Aorta (tissue), 5 donors: ENCODE data around the gene MAL. TPM values are rescaled to one million over a fixed set of nuclear protein-coding genes. Genes with fewer than 3 reads are reported as not detected.

Source experiments
- ATAC-seq: fragments of 200-7000 bp; cut with Tn5 transposase; one replicate; pipeline ENCODE4 v1.9.1; 2022; ENCODE audit warnings: moderate library complexity; ENCODE audit not compliant: low FRiP score
- DNase-seq, 2 donors: peaks; one replicate each; pipeline ENCODE4 v3.0.0-alpha.2; 2020
- H3K27ac ChIP-seq, 2 donors: one replicate each; pipeline ENCODE4 v1.5.1; 2013; ENCODE audit warnings: low read length in 2 of 2, mild to moderate bottlenecking in 2 of 2, moderate library complexity in 2 of 2, control low read depth in 1 of 2, inconsistent platforms in 1 of 2, low read depth in 1 of 2
- H3K27me3 ChIP-seq, 2 donors: one replicate each; pipeline ENCODE4 v1.6.1; 2013; ENCODE audit warnings: control low read depth in 1 of 2, low read length in 1 of 2, mild to moderate bottlenecking in 1 of 2, moderate library complexity in 1 of 2; ENCODE audit not compliant: insufficient read depth in 2 of 2, control insufficient read depth in 1 of 2
- H3K36me3 ChIP-seq, 2 donors: one replicate each; pipeline ENCODE4 v1.6.1; 2013; ENCODE audit warnings: control low read depth in 1 of 2, low read length in 1 of 2, mild to moderate bottlenecking in 1 of 2; ENCODE audit not compliant: insufficient read depth in 2 of 2, control insufficient read depth in 1 of 2
- H3K4me1 ChIP-seq, 2 donors: one replicate each; pipeline ENCODE4 v1.6.1; 2013; ENCODE audit warnings: low read length in 2 of 2, control low read depth in 1 of 2, mild to moderate bottlenecking in 1 of 2, moderate library complexity in 1 of 2; ENCODE audit not compliant: insufficient read depth in 2 of 2, control insufficient read depth in 1 of 2
- H3K4me3 ChIP-seq, 2 donors: one replicate each; pipeline ENCODE4 v1.5.1; 2013; ENCODE audit warnings: low read length in 2 of 2, control low read depth in 1 of 2, mild to moderate bottlenecking in 1 of 2
- H3K9me3 ChIP-seq: one replicate; pipeline ENCODE4 v1.6.1; 2013; ENCODE audit warnings: mild to moderate bottlenecking, low read length; ENCODE audit not compliant: control insufficient read depth
- WGBS, 2 donors: extraction: QIAGEN DNeasy Blood & Tissue Kit; methylation state at CpG; one replicate each; pipeline ENCODE4 v1.1.7; 2013; 5-methylcytosine and 5-hydroxymethylcytosine counted together
- intact Hi-C, 2 donors: fragments of 100-400 bp; cut with DNase I; formaldehyde crosslinking; loops; one replicate each; pipeline versions ENCODE4 v1.14.2 to v1.15.0; 2022
- polyA plus RNA-seq, 2 donors: library from polyadenylated mRNA; stranded (reverse); fragments of 200-250 nt; gene quantifications; one replicate each; pipeline ENCODE4 v1.2.3, GENCODE V29; 2013
- total RNA-seq, 2 donors: library from RNA; stranded (reverse); fragmentation: NEBNext Ultra II Directional; extraction: Animal tissue kit (Norgen Biotek cat#: 25700); gene quantifications; one replicate each; pipeline ENCODE4 v1.2.1, GENCODE V29; 2021
- donor health status: healthy with polysubstance abuse.
- donor health status: Bipolar disorder and iron deficiency.
- donor health status: DM: no; HTN: no; CAD: no.
- donor health status: DM: no; HTN: no; CAD: no.
- donor health status: DM: yes; HTN: yes; CAD: no.

The MAL gene
- total and polyA plus RNA-seq, 4 donors: 0.49 to 2.0 (median 1.5) TPM

DNA sequence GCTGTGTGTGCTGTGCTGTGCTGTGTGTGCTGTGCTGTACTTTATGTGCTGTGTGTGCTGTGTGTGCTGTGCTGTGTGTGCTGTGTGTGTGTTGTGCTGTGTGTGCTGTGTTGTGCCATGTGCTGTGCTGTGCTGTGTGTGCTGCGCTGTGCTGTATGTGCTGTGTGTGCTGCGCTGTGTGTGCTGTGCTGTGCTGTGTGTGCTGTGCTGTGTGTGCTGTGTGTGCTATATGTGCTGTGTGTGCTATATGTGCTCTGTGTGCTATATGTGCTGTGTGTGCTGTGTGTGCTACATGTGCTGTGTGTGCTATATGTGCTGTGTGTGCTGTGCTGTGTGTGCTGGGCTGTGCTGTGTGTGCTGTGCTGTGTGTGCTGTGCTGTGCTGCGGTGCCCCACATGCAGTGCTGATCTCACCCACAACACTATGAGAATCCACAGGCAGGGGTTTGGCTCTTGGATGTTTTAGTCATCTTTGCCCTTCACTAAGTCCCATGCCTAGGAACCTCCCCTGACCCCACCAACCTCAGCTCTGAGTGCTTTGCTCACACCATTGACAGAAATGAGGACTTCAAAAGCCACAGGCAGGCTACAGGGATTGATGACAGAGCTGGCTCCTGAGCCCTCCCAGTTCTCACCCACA is 30.5 kb upstream of the MAL start:
- DNase-seq: peak in 1 of 2 donors; percentile 28
- Histone ChIP-seq H3K4me3 (no peak overlapping the region), H3K4me1 (no peaks in the 10 kb centered on the region), H3K36me3 (no peaks in the 10 kb centered on the region), H3K9me3 (no peaks in the 10 kb centered on the region), H3K27me3 (peaks cover 0 to 2% of the 10 kb centered on the region in 2 donors), H3K27ac (no peak overlapping the region)
- 95 to 96% methylated on average over 3 of the region's 3 CpGs for WGBS, 2 donors
- intact Hi-C loops: no loop called here
- ATAC-seq: no peak

DNA sequence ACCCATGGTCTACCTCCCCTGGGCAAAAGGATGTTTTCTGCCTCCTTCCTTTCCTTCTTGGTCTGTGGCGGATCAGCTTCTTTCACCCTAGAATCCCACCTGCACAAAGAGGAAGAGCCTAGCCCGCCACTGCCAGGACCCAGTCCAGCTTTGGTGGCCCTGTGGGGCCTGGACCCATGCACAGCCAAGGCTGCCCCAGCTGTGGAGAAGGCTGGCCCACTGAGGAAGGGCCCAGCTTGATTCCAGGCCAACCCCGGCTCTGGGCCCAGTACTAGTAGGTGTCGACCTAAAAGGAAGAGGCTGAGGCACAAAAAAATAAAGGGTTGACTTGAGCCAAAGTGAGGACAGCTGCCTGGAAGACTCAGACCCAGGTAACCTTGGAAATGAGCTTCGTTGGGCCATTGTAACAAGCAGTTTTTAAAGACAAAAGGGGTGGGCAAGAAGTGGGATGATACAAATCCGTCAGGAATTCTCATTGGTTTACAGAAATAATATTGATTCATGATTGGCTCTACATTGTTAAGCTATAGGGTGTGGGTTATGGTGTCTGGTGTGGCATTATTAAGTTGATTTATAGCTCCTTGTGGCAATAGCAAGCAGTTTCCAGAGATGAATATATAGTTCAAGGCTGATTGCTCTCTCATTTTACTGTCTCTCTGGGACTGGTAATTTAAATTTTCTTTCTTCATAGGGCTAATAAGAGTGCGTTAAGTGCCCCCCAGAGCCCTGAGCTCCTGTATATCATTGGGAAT is 29.8 kb upstream of the MAL start:
- H3K9me3 ChIP-seq: no peaks in the 10 kb centered on the region
- no peak overlapping the region for H3K27ac ChIP-seq
- DNase-seq (peak in 1 of 2 donors; percentile 16), ATAC-seq (no peak)
- WGBS, 2 donors: 71% methylated on average over 6 to 7 of the region's 7 CpGs
- H3K4me1 ChIP-seq: no peaks in the 10 kb centered on the region
- H3K4me3 ChIP-seq: no peak overlapping the region
- intact Hi-C loops: no loop called here
- H3K27me3 ChIP-seq: peaks cover 0 to 2% of the 10 kb centered on the region in 2 donors
- H3K36me3 ChIP-seq: no peaks in the 10 kb centered on the region

- Histone ChIP-seq H3K36me3 (no peaks in the 10 kb centered on the region), H3K27ac (no peak overlapping the region), H3K9me3 (no peaks in the 10 kb centered on the region), H3K27me3 (peaks cover 0 to 2% of the 10 kb centered on the region in 2 donors), H3K4me3 (no peak overlapping the region), H3K4me1 (no peaks in the 10 kb centered on the region)
- no peak for ATAC-seq
- 44 to 55% methylated on average over 23 of the region's 23 CpGs for WGBS, 2 donors
- peak in 1 of 2 donors; percentile 47 for DNase-seq
- intact Hi-C loops: no loop called here
These were observed 29.0 kb upstream of the MAL start for GRCh38 chr2:94996305-94997100.

DNA sequence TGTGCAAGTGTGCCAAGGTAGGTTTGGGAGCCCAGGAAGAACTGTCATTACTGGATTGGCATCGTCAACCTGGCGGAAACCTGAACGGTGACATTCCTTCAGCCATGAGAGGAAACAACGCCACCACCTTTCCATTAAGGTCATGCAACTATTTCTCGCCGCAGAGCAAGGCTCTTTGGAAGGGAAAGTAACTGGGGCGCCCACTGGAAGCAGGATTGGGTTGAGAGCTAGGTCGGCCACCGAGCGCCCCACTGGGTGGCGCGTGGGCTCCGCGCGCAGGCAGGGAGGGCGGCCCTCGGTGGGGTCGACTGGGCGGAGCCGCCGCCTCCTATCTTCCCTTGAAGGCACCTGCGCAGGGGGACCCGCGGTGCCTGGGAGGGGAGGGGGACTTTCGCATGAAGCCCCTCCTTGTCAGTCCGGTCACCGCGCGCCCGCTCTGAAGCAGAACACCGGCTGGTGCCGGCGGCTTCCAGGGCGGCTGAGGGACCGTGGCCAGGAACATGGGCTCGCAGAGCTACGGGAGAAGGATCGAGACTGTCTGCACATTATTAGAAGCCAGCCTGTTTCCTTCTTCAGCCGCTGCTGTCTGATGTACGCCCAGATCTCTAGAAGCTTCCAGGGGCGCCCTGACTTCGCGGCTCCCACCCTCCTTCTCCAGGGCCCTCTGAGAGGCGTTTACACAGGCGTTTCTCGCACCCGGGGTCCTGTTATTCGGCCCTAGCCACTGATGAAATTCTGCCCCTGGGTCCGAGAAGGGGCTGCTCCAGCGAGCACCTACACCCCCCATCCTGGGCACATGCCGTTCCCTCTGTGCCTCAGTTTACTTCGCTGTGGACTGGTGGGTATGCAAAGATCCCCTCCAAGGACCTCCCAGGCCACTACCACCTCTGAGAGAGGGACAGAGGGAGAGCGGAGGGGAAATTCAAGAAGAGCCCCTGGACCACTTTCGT is 27.3 kb upstream of the MAL start:
- intact Hi-C loops: no loop called here
- 19 to 20% methylated on average over 46 to 54 of the region's 54 CpGs for WGBS, 2 donors
- Histone ChIP-seq H3K27me3 (peaks cover 0 to 2% of the 10 kb centered on the region in 2 donors), H3K27ac (no peak overlapping the region), H3K36me3 (no peaks in the 10 kb centered on the region), H3K4me1 (no peaks in the 10 kb centered on the region), H3K4me3 (no peak overlapping the region), H3K9me3 (no peaks in the 10 kb centered on the region)
- DNase-seq (peak in 1 of 2 donors; percentile 52), ATAC-seq (no peak)

DNA sequence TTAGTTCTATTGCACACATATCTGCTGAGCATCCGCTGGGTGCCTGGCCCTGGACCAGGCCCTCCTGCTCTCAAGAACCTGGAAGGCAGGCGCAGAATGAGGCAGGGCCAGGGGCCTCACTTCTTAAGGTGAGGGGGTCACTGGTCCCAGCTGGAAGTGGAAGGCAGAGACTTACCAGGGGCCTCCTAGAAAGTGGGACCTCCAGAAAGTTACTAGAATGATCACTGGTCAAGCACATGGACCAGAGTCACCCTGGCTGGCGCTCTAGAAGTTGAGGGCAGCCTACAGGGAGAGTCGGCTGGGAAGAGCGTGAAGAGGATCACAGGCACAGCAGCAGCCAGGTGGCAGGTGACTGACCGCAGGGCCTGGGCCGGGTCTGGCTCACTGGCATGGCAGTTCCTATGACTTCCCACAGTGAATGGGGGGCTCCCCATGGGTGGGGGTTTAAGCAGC is 26.1 kb upstream of the MAL start:
- H3K27me3 ChIP-seq: peaks cover 0 to 2% of the 10 kb centered on the region in 2 donors
- no peak for ATAC-seq
- DNase-seq: peak in 1 of 2 donors; percentile 55
- no peak overlapping the region for H3K4me3 ChIP-seq
- no peaks in the 10 kb centered on the region for H3K9me3 ChIP-seq
- H3K27ac ChIP-seq: no peak overlapping the region
- WGBS, 2 donors: 94 to 95% methylated on average over 7 of the region's 7 CpGs
- no peaks in the 10 kb centered on the region for H3K36me3 ChIP-seq
- intact Hi-C loops: no loop called here
- H3K4me1 ChIP-seq: no peaks in the 10 kb centered on the region

- peaks cover 0 to 2% of the 10 kb centered on the region in 2 donors for H3K27me3 ChIP-seq
- H3K9me3 ChIP-seq: no peaks in the 10 kb centered on the region
These were observed 24.4 kb upstream of the MAL start for GRCh38 chr2:95001051-95001562.

GRCh38 chr2:95001701-95002100 is 23.8 kb upstream of the MAL start:
- Histone ChIP-seq H3K27me3 (peaks cover 0 to 2% of the 10 kb centered on the region in 2 donors), H3K4me1 (no peaks in the 10 kb centered on the region), H3K4me3 (no peak overlapping the region), H3K36me3 (no peaks in the 10 kb centered on the region), H3K9me3 (no peaks in the 10 kb centered on the region), H3K27ac (no peak overlapping the region)
- 92 to 96% methylated on average over 2 of the region's 2 CpGs for WGBS, 2 donors
- no peak for ATAC-seq
- DNase-seq: no peak
- intact Hi-C loops: no loop called here

More at GRCh38 chr2:95001051-95001562, 24.4 kb upstream of the MAL start:
- no peaks in the 10 kb centered on the region for H3K4me1 ChIP-seq
- intact Hi-C loops: no loop called here
- H3K27ac ChIP-seq: no peak overlapping the region
- DNase-seq (peak in 1 of 2 donors; percentile 31), ATAC-seq (no peak)
- 78 to 81% methylated on average over 5 of the region's 5 CpGs for WGBS, 2 donors
- no peak overlapping the region for H3K4me3 ChIP-seq
- no peaks in the 10 kb centered on the region for H3K36me3 ChIP-seq

DNA sequence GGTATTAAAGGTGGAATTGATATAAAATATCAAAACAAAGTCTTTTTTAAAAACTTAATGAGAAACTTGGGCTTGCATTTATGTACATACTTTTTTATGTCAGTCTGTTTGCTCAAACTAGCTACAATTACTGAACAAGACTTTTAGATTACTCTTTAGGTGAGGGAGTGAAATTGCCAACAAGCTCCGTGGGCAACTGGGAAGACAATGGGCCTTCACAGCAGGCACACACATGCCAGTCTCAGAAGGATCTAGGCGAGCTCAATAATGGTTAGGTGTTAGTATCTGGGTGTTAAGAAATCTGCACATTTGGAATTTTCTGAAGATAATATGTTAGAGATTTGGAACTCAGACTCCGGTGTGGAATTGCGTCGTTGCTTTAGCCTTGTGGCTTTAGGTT is 23.0 kb upstream of the MAL start:
- intact Hi-C loops: no loop called here
- Histone ChIP-seq H3K4me1 (no peaks in the 10 kb centered on the region), H3K27ac (no peak overlapping the region), H3K9me3 (no peaks in the 10 kb centered on the region), H3K36me3 (no peaks in the 10 kb centered on the region), H3K27me3 (peaks cover 0 to under 1% of the 10 kb centered on the region in 2 donors), H3K4me3 (no peak overlapping the region)
- 87 to 91% methylated on average over 5 of the region's 5 CpGs for WGBS, 2 donors
- no peak for ATAC-seq
- DNase-seq: peak in 1 of 2 donors; percentile 16
